Esophagus squamous epithelium (tissue), 4 donors: Measurements from ENCODE around the gene AK3.

ENCODE experiments used
- POLR2A ChIP-seq, 4 donors: fragments of 450-650 bp; IDR thresholded peaks; one replicate each; pipeline ENCODE4 v1.6.1; 2017; ENCODE audit warnings: antibody characterized with exemption in 4 of 4, mild to moderate bottlenecking in 4 of 4, moderate library complexity in 3 of 4
- TF ChIP-seq, protein P1 (sequence below), 6 experiments: fragments of 450-650 bp in 4 of 6; fragments of 200-600 bp in 2 of 6; sonication (generic) in 2 of 6; IDR thresholded peaks; one replicate each; pipeline ENCODE4 v1.5.1; 2016 to 2019; ENCODE audit warnings: antibody characterized with exemption in 6 of 6, mild to moderate bottlenecking in 4 of 6, moderate library complexity in 4 of 6

- TF ChIP-seq, protein P1, sequence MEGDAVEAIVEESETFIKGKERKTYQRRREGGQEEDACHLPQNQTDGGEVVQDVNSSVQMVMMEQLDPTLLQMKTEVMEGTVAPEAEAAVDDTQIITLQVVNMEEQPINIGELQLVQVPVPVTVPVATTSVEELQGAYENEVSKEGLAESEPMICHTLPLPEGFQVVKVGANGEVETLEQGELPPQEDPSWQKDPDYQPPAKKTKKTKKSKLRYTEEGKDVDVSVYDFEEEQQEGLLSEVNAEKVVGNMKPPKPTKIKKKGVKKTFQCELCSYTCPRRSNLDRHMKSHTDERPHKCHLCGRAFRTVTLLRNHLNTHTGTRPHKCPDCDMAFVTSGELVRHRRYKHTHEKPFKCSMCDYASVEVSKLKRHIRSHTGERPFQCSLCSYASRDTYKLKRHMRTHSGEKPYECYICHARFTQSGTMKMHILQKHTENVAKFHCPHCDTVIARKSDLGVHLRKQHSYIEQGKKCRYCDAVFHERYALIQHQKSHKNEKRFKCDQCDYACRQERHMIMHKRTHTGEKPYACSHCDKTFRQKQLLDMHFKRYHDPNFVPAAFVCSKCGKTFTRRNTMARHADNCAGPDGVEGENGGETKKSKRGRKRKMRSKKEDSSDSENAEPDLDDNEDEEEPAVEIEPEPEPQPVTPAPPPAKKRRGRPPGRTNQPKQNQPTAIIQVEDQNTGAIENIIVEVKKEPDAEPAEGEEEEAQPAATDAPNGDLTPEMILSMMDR (IDR thresholded peaks at IDR 0.05) = no peak
- TF ChIP-seq POLR2A (IDR thresholded peaks at IDR 0.05) = no peak
Observed at GRCh38 chr9:4689021-4689420, 52.0 kb downstream of the AK3 start.
